HEK293T (cell line): ENCODE measurements around the gene COLEC12.

Experiments used
- CTCF ChIA-PET: fragments of 350-600 bp; formaldehyde crosslinking; extraction: SDS; loops from one replicate; lab custom pipeline; 2021; ENCODE audit warnings: antibody characterized with exemption, inconsistent platforms; lab: Yijun Ruan, JAX
- POLR2A ChIA-PET: fragments of 350-600 bp; formaldehyde crosslinking; extraction: SDS; loops from one replicate; lab custom pipeline; 2020; ENCODE audit warnings: antibody characterized with exemption, inconsistent platforms; lab: Yijun Ruan, JAX
- DNase-seq: peaks from one replicate; pipeline ENCODE4 v3.0.0; 2012; ENCODE audit warnings: mixed read lengths; ENCODE audit errors: extremely low spot score
- ARNT ChIP-seq: fragments of 450-650 bp; IDR thresholded peaks from 2 replicates; pipeline ENCODE4 v1.6.1; 2017; ENCODE audit warnings: mild to moderate bottlenecking
- BHLHE40 ChIP-seq: fragments of 450-650 bp; IDR thresholded peaks from 2 replicates; pipeline ENCODE4 v1.6.1; 2016; ENCODE audit warnings: mild to moderate bottlenecking, moderate library complexity, borderline replicate concordance
- CTBP1 ChIP-seq: fragments of 450-650 bp; IDR thresholded peaks from 2 replicates; pipeline ENCODE4 v1.6.1; 2016; ENCODE audit warnings: borderline replicate concordance
- ELF4 ChIP-seq: fragments of 450-650 bp; IDR thresholded peaks from 2 replicates; pipeline ENCODE4 v1.6.1; 2017; ENCODE audit warnings: antibody characterized with exemption
- FOXA1 ChIP-seq: fragments of 450-650 bp; IDR thresholded peaks from 2 replicates; pipeline ENCODE4 v1.6.1; 2016; ENCODE audit warnings: mild to moderate bottlenecking
- FOXK2 ChIP-seq: fragments of 450-650 bp; IDR thresholded peaks from 2 replicates; pipeline ENCODE4 v1.6.1; 2016; ENCODE audit warnings: mild to moderate bottlenecking
- FOXM1 ChIP-seq: fragments of 450-650 bp; IDR thresholded peaks from 2 replicates; pipeline ENCODE4 v1.6.1; 2017; ENCODE audit warnings: mild to moderate bottlenecking, borderline replicate concordance
- HDGF ChIP-seq: fragments of 450-650 bp; IDR thresholded peaks from 2 replicates; pipeline ENCODE4 v1.6.1; 2017; ENCODE audit warnings: antibody characterized with exemption, borderline replicate concordance
- L3MBTL2 ChIP-seq: fragments of 450-650 bp; conservative IDR thresholded peaks from 2 replicates; pipeline ENCODE4 v1.6.1; 2016; ENCODE audit warnings: mild to moderate bottlenecking
- LEF1 ChIP-seq: fragments of 450-650 bp; IDR thresholded peaks from 2 replicates; pipeline ENCODE4 v1.6.1; 2017; ENCODE audit warnings: mild to moderate bottlenecking, borderline replicate concordance
- NFRKB ChIP-seq: fragments of 450-650 bp; IDR thresholded peaks from 2 replicates; pipeline ENCODE4 v1.6.1; 2016; ENCODE audit warnings: mild to moderate bottlenecking, moderate library complexity
- PKNOX1 ChIP-seq: fragments of 450-650 bp; IDR thresholded peaks from 2 replicates; pipeline ENCODE4 v1.6.1; 2016
- SP1 ChIP-seq: fragments of 450-650 bp; IDR thresholded peaks from 2 replicates; pipeline ENCODE4 v1.6.1; 2017
- SUZ12 ChIP-seq: fragments of 450-650 bp; IDR thresholded peaks from 2 replicates; pipeline ENCODE4 v1.6.1; 2016; ENCODE audit warnings: mild to moderate bottlenecking
- TARDBP ChIP-seq: fragments of 450-650 bp; IDR thresholded peaks from 2 replicates; pipeline ENCODE4 v1.6.1; 2016
- ZNF384 ChIP-seq: fragments of 450-650 bp; IDR thresholded peaks from 2 replicates; pipeline ENCODE4 v1.6.1; 2016

COLEC12 gene

GRCh38 chr18:363301-364085 lies 137.0 kb downstream of the COLEC12 start:
- DNase-seq = no peak
- ChIA-PET CTCF (no interaction called here), POLR2A (no interaction called here)
- TF ChIP-seq NFRKB (no peak), PKNOX1 (0 out of 2 replicates have a peak, but pooled peaks have one; percentile 7)

GRCh38 chr18:362311-363290 lies 137.9 kb downstream of the COLEC12 start:
- TF ChIP-seq PKNOX1 (no peak), SP1 (no peak), SUZ12 (no peak), TARDBP (no peak), FOXK2 (no peak), ELF4 (no peak), CTBP1 (no peak), FOXM1 (no peak), L3MBTL2 (no peak), ZNF384 (no peak), FOXA1 (no peak)
- no peak for DNase-seq
- CTCF ChIA-PET = no interaction called here
- POLR2A ChIA-PET = no interaction called here

- CTCF ChIA-PET = no interaction called here
- no peak for DNase-seq
- POLR2A ChIA-PET = no interaction called here
- no peak for TF ChIP-seq ARNT
- no peak for TF ChIP-seq SUZ12
- no peak for TF ChIP-seq LEF1
- TF ChIP-seq CTBP1 = no peak
- TF ChIP-seq ELF4 = no peak
- TF ChIP-seq FOXK2 = no peak
- no peak for TF ChIP-seq BHLHE40
- TF ChIP-seq SP1 = no peak
- TF ChIP-seq ZNF384 = no peak
- TF ChIP-seq PKNOX1 = no peak
- TF ChIP-seq TARDBP = no peak
- TF ChIP-seq HDGF = no peak
- no peak for TF ChIP-seq L3MBTL2
- TF ChIP-seq FOXA1 = no peak
- TF ChIP-seq FOXM1 = no peak
- no peak for TF ChIP-seq NFRKB
Measured at GRCh38 chr18:361941-362310, 138.6 kb downstream of the COLEC12 start.

- CTCF ChIA-PET = no interaction called here
- DNase-seq = no peak
- TF ChIP-seq ARNT (no peak), CTBP1 (no peak), ZNF384 (no peak), SP1 (no peak), ELF4 (no peak), SUZ12 (no peak)
- POLR2A ChIA-PET = no interaction called here
Measured at GRCh38 chr18:361100-361732, 139.3 kb downstream of the COLEC12 start.

GRCh38 chr18:360676-361075 lies 139.8 kb downstream of the COLEC12 start:
- ChIA-PET CTCF (no interaction called here), POLR2A (no interaction called here)
- TF ChIP-seq CTBP1 (no peak), FOXA1 (no peak), FOXM1 (no peak), PKNOX1 (no peak), ELF4 (no peak), TARDBP (no peak), SP1 (no peak), LEF1 (no peak), BHLHE40 (no peak), L3MBTL2 (no peak), FOXK2 (no peak), ZNF384 (no peak), HDGF (no peak), ARNT (no peak), SUZ12 (no peak), NFRKB (no peak)
- DNase-seq = no peak
